GM10248 (cell line): ENCODE results near the gene ZBTB14.

Source experiments
- CTCF ChIA-PET: fragments of 300-600 bp; sonication (Branson Sonifier 250); formaldehyde crosslinking; extraction: SDS; loops from one replicate; lab custom pipeline; 2021; ENCODE audit warnings: antibody characterized with exemption; lab: Yijun Ruan, JAX
- POLR2A ChIA-PET: fragments of 350-650 bp; sonication (Branson Sonifier 250); formaldehyde crosslinking; extraction: SDS; loops from one replicate; lab custom pipeline; 2020; ENCODE audit warnings: antibody characterized with exemption; lab: Yijun Ruan, JAX
- DNase-seq: peaks from one replicate; pipeline ENCODE4 v3.0.0; 2012; ENCODE audit errors: extremely low spot score
- TF ChIP-seq, protein P1 (sequence below): IDR thresholded peaks from 2 replicates; pipeline ENCODE4 v1.5.1; 2012; ENCODE audit warnings: mild to moderate bottlenecking, low read depth; ENCODE audit errors: extremely low read depth, missing control alignments, control extremely low read depth

Gene ZBTB14

DNA sequence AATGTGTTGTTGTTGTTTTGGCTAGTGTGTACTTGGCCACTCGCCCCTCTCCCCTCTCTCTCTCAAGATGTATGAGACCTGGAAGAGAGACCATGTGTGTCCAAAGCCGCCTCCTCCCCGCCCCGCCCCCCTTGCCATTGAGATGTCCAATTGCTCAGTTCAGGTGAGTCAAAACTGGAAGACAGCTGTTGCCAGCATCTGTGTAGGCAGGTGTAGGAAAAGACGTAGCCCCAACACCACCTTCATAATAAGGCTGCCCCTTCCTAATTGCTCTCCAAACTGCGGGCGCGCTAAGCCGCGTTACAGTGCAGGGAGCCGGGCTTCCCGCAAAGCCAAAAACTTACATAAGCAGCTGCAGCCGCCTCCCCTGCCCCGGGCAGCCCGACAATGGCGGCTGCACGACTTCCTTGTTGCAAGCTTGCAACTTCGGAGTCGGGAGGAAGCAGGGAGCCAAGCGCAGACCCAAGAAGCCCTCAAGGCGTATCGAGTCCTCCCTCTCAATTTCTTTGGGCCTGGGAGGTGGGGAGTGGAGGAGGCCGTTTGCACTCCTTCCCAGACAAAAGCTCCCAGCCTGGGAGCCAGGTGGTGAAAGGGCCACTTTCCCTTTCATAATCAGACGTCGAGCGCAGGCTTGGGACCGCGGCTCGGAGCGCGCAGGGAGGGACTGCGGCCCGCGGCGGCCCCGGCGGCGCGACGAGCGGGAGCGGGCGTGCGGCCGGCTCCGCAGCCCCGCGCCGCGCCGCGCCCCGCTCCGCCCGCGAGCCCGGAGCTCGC lies 882 bp downstream of the ZBTB14 start:
- TF ChIP-seq, protein P1, sequence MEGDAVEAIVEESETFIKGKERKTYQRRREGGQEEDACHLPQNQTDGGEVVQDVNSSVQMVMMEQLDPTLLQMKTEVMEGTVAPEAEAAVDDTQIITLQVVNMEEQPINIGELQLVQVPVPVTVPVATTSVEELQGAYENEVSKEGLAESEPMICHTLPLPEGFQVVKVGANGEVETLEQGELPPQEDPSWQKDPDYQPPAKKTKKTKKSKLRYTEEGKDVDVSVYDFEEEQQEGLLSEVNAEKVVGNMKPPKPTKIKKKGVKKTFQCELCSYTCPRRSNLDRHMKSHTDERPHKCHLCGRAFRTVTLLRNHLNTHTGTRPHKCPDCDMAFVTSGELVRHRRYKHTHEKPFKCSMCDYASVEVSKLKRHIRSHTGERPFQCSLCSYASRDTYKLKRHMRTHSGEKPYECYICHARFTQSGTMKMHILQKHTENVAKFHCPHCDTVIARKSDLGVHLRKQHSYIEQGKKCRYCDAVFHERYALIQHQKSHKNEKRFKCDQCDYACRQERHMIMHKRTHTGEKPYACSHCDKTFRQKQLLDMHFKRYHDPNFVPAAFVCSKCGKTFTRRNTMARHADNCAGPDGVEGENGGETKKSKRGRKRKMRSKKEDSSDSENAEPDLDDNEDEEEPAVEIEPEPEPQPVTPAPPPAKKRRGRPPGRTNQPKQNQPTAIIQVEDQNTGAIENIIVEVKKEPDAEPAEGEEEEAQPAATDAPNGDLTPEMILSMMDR, result no peak
- DNase-seq, result peak; percentile 34
- POLR2A ChIA-PET, result interaction anchor here (1.8 to 1.9 kb wide), 2 partner anchors 48 to 57 kb away, joined by 4 to 7 read pairs; no protein-coding TSS in a partner anchor
- CTCF ChIA-PET, result interaction anchor here (1.3 to 2.9 kb wide), 3 partner anchors 10 to 57 kb away, joined by 4 to 10 read pairs (median 7); no protein-coding TSS in a partner anchor

DNA sequence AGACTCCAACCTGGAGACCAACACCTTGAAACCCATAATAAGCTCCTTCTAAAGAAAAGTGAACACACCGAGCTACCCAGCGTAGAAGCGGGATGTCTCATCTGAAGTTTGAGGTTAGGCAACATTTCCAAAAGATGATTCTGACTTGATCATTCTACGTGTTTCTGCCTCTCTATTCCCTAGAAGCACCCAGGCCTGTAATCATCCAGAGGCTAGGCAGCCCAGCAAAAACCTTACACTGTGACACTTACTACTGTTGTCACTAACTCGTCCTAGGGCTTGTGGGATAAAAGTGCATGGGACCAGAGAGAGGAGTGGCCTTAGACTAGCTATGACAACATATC lies 1.4 kb downstream of the ZBTB14 start:
- ChIA-PET CTCF (interaction anchor here (1.5 to 2.9 kb wide), 3 partner anchors 10 to 14 kb away, joined by 4 to 10 read pairs (median 4); no protein-coding TSS in a partner anchor), POLR2A (interaction anchor here (1.8 to 1.9 kb wide), 2 partner anchors 48 to 56 kb away, joined by 4 to 7 read pairs; no protein-coding TSS in a partner anchor)
- no peak for DNase-seq
- TF ChIP-seq, protein P1, result no peak

DNA sequence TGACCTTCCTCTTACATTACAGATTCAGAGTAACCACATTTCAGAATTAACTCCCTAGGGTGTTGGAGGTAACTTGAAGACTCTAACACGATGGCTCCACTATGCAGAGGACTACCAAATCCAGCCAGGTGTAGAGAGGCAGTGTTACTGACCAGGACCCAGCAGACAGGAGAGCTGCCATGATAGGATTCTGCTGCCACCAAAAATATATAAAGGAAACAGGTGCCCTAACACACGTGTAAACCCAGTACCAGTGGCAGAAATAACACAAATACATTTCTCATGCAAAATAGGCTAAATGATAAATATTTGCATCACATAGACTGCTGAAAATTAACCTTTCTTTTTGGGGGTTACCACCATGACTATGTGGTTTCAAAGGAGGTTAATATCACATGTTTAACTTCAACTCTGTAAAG lies 7.0 kb downstream of the ZBTB14 start:
- ChIA-PET CTCF (interaction anchor here (1.0 kb wide), 1 partner anchor 40 kb away, joined by 3 read pairs; no protein-coding TSS in a partner anchor), POLR2A (no interaction called here)
- TF ChIP-seq, protein P1, result no peak
- DNase-seq, result no peak

DNA sequence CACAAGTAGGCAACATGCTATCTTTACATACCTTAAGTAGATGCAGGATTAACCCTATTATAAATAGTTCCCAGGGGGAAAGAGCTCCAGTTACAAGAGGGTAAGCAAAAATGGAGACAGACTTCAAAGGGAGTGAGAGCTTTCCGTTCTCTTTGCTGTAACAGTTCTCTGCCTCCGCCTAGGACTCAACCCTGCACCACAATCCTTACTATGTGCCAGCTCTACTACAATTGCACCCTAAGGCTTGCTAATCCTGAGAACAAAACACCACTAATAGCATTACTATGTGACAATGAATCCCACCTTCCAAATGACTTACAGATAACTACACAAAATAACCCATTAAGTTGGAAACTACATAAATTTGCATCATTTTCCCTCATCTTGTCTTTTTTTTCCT lies 7.7 kb downstream of the ZBTB14 start:
- TF ChIP-seq, protein P1, result no peak
- CTCF ChIA-PET, result no interaction called here
- DNase-seq, result no peak
- POLR2A ChIA-PET, result no interaction called here

DNA sequence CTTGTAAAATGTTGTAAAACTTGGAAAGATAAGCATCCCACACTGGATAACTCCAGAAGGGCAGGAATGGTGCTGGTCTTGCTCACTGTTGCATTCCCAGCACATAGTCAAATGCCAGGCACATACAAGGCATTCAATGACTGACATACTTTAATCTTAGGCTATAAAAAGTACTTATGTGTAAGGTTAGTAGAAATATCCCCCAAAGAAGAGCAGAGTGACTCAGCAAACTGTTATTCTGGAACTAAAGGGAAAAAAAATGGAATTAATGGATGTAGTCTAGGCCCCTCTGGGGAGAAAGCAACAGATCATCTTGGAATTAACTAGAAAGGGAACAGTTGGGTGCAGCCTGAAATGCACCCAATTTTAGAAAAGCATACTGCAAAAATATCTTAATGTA lies 9.0 kb downstream of the ZBTB14 start:
- CTCF ChIA-PET, result no interaction called here
- DNase-seq, result no peak
- POLR2A ChIA-PET, result no interaction called here
- TF ChIP-seq, protein P1, result no peak

DNA sequence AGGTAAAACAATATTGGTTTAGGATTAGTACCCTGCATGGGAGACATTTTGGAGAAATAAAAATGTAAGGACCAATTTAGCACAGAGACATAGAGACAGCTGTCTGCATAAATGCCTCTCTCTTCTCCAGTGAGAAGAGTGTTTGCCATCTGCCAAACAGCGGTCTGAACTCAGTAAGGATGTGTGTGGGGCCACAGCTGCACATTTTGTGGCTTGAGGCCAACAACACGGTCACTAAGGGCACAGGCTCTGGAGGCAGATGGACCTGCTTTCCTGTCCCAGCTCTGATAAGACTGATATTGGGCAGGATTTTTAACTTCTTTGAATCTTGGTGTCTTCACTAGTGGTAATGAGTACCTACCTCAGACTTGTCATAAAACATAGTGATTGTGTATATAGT lies 10.2 kb downstream of the ZBTB14 start:
- POLR2A ChIA-PET, result no interaction called here
- CTCF ChIA-PET, result interaction anchor here (2.2 kb wide), 1 partner anchor 48 kb away, joined by 5 read pairs; no protein-coding TSS in a partner anchor
- no peak for DNase-seq
- TF ChIP-seq, protein P1, result no peak
